Mesenchymal stem cell (in vitro differentiated cells and primary cell): ENCODE data around the gene PCDHA2.
A peak's percentile ranks its signal among the peaks of the same experiment; 100 is the strongest.
"Not testable (repeated sequence)": the region's sequence is repeated elsewhere in the genome, so short reads cannot be mapped to it uniquely, and the experiment has no call there.

Experiments
- DNase-seq: peaks from one replicate; pipeline ENCODE4 v3.0.0-alpha.2; 2013
- H2AFZ ChIP-seq: one replicate; pipeline ENCODE4 v1.6.1; 2013; ENCODE audit warnings: low read depth, mild to moderate bottlenecking, control low read depth, inconsistent platforms, low read length, moderate library complexity
- H2AK5ac ChIP-seq: 2 replicates; pipeline ENCODE4 v1.6.1; 2013; ENCODE audit warnings: low read length, moderate library complexity, mild to moderate bottlenecking, inconsistent platforms; ENCODE audit not compliant: severe bottlenecking
- H2BK120ac ChIP-seq: one replicate; pipeline ENCODE4 v1.6.1; 2013; ENCODE audit warnings: low read depth, mild to moderate bottlenecking, inconsistent platforms, low read length, moderate library complexity
- H2BK12ac ChIP-seq, 2 experiments: one replicate each; pipeline ENCODE4 v1.6.1; 2013; ENCODE audit warnings: inconsistent platforms in 2 of 2, low read length in 2 of 2, mild to moderate bottlenecking in 2 of 2, moderate library complexity in 2 of 2, control low read depth in 1 of 2
- H2BK15ac ChIP-seq: one replicate; pipeline ENCODE4 v1.6.1; 2013; ENCODE audit warnings: mild to moderate bottlenecking, low read depth, inconsistent platforms; ENCODE audit not compliant: poor library complexity, severe bottlenecking
- H2BK5ac ChIP-seq: 2 replicates; pipeline ENCODE4 v1.6.1; 2013; ENCODE audit warnings: low read depth, mild to moderate bottlenecking, low read length, control low read depth, inconsistent platforms; ENCODE audit not compliant: poor library complexity, severe bottlenecking
- H3K14ac ChIP-seq, 2 experiments: one replicate each; pipeline ENCODE4 v1.6.1; 2013; ENCODE audit warnings: inconsistent platforms in 2 of 2, low read length in 2 of 2, control low read depth in 1 of 2, mild to moderate bottlenecking in 1 of 2, moderate library complexity in 1 of 2
- H3K18ac ChIP-seq, 2 experiments: one replicate each; pipeline ENCODE4 v1.6.1; 2013; ENCODE audit warnings: inconsistent platforms in 2 of 2, low read length in 2 of 2, control low read depth in 1 of 2, low read depth in 1 of 2, mild to moderate bottlenecking in 1 of 2
- H3K23ac ChIP-seq, 2 experiments: one replicate each; pipeline ENCODE4 v1.6.1; 2013; ENCODE audit warnings: inconsistent platforms in 2 of 2, low read length in 2 of 2, mild to moderate bottlenecking in 2 of 2, moderate library complexity in 2 of 2, control low read depth in 1 of 2
- H3K27ac ChIP-seq: 2 replicates; pipeline ENCODE4 v1.5.1; 2013; ENCODE audit warnings: mild to moderate bottlenecking, moderate library complexity, low read length, control low read depth, inconsistent platforms; ENCODE audit not compliant: poor library complexity, severe bottlenecking
- H3K27me3 ChIP-seq, 2 experiments: 2 replicates each; pipeline versions ENCODE4 v1.6.1 to v1.7.0; 2013; ENCODE audit warnings: low read length in 2 of 2, mild to moderate bottlenecking in 2 of 2, moderate library complexity in 2 of 2, control low read depth in 1 of 2, inconsistent platforms in 1 of 2; ENCODE audit not compliant: control insufficient read depth in 1 of 2, insufficient read depth in 1 of 2
- H3K36me3 ChIP-seq, 2 experiments: 2 replicates each; pipeline versions ENCODE4 v1.6.1 to v1.7.0; 2013; ENCODE audit warnings: low read length in 2 of 2, control low read depth in 1 of 2, inconsistent platforms in 1 of 2, low read depth in 1 of 2, mild to moderate bottlenecking in 1 of 2; ENCODE audit not compliant: insufficient read depth in 2 of 2, control insufficient read depth in 1 of 2
- H3K4ac ChIP-seq, 2 experiments: one replicate each; pipeline ENCODE4 v1.6.1; 2013; ENCODE audit warnings: inconsistent platforms in 2 of 2, low read length in 2 of 2, mild to moderate bottlenecking in 2 of 2, moderate library complexity in 2 of 2, control low read depth in 1 of 2, low read depth in 1 of 2
- H3K4me1 ChIP-seq: 2 replicates; pipeline ENCODE4 v1.6.1; 2013; ENCODE audit warnings: low read depth, low read length, control low read depth; ENCODE audit not compliant: control insufficient read depth, insufficient read depth
- H3K4me2 ChIP-seq: 2 replicates; pipeline ENCODE4 v1.6.1; 2013; ENCODE audit warnings: low read length, mild to moderate bottlenecking, inconsistent platforms; ENCODE audit not compliant: poor library complexity, severe bottlenecking
- H3K4me3 ChIP-seq, 2 experiments: 2 replicates each; pipeline versions ENCODE4 v1.5.1 to v1.7.0; 2013; ENCODE audit warnings: low read length in 2 of 2, mild to moderate bottlenecking in 2 of 2, control low read depth in 1 of 2, low read depth in 1 of 2; ENCODE audit not compliant: insufficient read depth in 1 of 2
- H3K79me1 ChIP-seq: replicated peaks from 2 replicates; pipeline ENCODE4 v1.6.1; 2013; ENCODE audit warnings: mild to moderate bottlenecking, control low read depth, low read length, inconsistent platforms; ENCODE audit not compliant: poor library complexity, severe bottlenecking
- H3K9ac ChIP-seq: 2 replicates; pipeline ENCODE4 v1.7.0; 2013; ENCODE audit warnings: mild to moderate bottlenecking, low read length, moderate library complexity
- H3K9me3 ChIP-seq: 2 replicates; pipeline ENCODE4 v1.7.0; 2013; ENCODE audit warnings: mild to moderate bottlenecking, low read length; ENCODE audit not compliant: control insufficient read depth
- H4K8ac ChIP-seq: one replicate; pipeline ENCODE4 v1.6.1; 2013; ENCODE audit warnings: inconsistent platforms, mild to moderate bottlenecking, low read length, moderate library complexity
- H4K91ac ChIP-seq: one replicate; pipeline ENCODE4 v1.6.1; 2013; ENCODE audit warnings: mild to moderate bottlenecking, low read length, inconsistent platforms
- WGBS: methylation state at CpG from one replicate; pipeline ENCODE4 v1.1.7; 2013; ENCODE audit warnings: mixed read lengths; 5-methylcytosine and 5-hydroxymethylcytosine counted together

The PCDHA2 gene

GRCh38 chr5:140834439-140835008, 39.9 kb downstream of the PCDHA2 start:
- not testable (repeated sequence) for DNase-seq, H3K27me3 ChIP-seq, H2AFZ ChIP-seq, H3K4ac ChIP-seq, H2BK15ac ChIP-seq, H3K4me2 ChIP-seq, H2AK5ac ChIP-seq, H2BK12ac ChIP-seq, H3K18ac ChIP-seq, H3K23ac ChIP-seq, H3K4me1 ChIP-seq, H4K8ac ChIP-seq, H3K27ac ChIP-seq, H3K14ac ChIP-seq, H3K9ac ChIP-seq, H2BK120ac ChIP-seq, H2BK5ac ChIP-seq, H4K91ac ChIP-seq, H3K79me1 ChIP-seq
- H3K36me3 ChIP-seq = peaks cover 0 to 21% of the 10 kb centered on the region in 2 experiments
- H3K4me3 ChIP-seq = peak overlapping the region in 1 of 2 experiments; percentile 53
- H3K9me3 ChIP-seq = peaks cover 45% of the 10 kb centered on the region
- 98% methylated on average over 22 of the region's 38 CpGs for WGBS

- Histone ChIP-seq H3K27me3 (no peaks in the 10 kb centered on the region), H2BK12ac (no peak overlapping the region), H4K8ac (no peak overlapping the region), H3K4me2 (no peak overlapping the region), H4K91ac (no peak overlapping the region), H3K4me3 (no peak overlapping the region), H2AFZ (no peak overlapping the region), H3K18ac (no peak overlapping the region), H3K23ac (no peak overlapping the region), H3K4me1 (no peaks in the 10 kb centered on the region), H3K36me3 (peaks cover 0 to 13% of the 10 kb centered on the region in 2 experiments), H2BK15ac (no peak overlapping the region), H3K27ac (no peak overlapping the region), H3K79me1 (peaks cover 3% of the 10 kb centered on the region), H3K9ac (no peak overlapping the region), H3K14ac (no peak overlapping the region), H3K4ac (no peak overlapping the region), H2AK5ac (no peak overlapping the region), H2BK120ac (no peak overlapping the region), H3K9me3 (peaks cover 46% of the 10 kb centered on the region), H2BK5ac (no peak overlapping the region)
- DNase-seq = no peak
- 98% methylated on average over 103 of the region's 103 CpGs for WGBS
Measured at GRCh38 chr5:140835622-140836510, 41.2 kb downstream of the PCDHA2 start.

GRCh38 chr5:140840978-140841962, 46.6 kb downstream of the PCDHA2 start, which contains the start of gene PCDHA8:
Gene PCDHA8, plus strand, starts transcription at chr5:140841187. Its CDS starts 135 bp downstream, at chr5:140841322.
- Histone ChIP-seq H2BK15ac (no peak within 1 kb of the TSS), H3K18ac (no peak within 1 kb of the TSS), H3K23ac (no peak within 1 kb of the TSS), H3K4me2 (peak within 1 kb of the TSS; percentile 55), H2BK120ac (no peak within 1 kb of the TSS), H4K91ac (no peak within 1 kb of the TSS), H3K4me1 (no peaks in the 10 kb centered on the region), H3K27me3 (no peaks in the 10 kb centered on the region), H3K79me1 (no peaks in the 10 kb centered on the region), H2AK5ac (no peak within 1 kb of the TSS), H3K4ac (no peak within 1 kb of the TSS), H3K36me3 (peaks cover 0 to 14% of the 10 kb centered on the region in 2 experiments), H2AFZ (no peak within 1 kb of the TSS), H3K4me3 (peak within 1 kb of the TSS in 1 of 2 experiments; percentile 36), H3K9me3 (peaks cover 39% of the 10 kb centered on the region), H4K8ac (no peak within 1 kb of the TSS), H3K27ac (no peak within 1 kb of the TSS), H2BK5ac (no peak within 1 kb of the TSS), H3K14ac (no peak within 1 kb of the TSS), H2BK12ac (no peak within 1 kb of the TSS), H3K9ac (no peak within 1 kb of the TSS)
- peak; percentile 55 for DNase-seq
- 69% methylated on average over 45 of the region's 47 CpGs for whole genome bisulfite sequencing
